H1 (cell line): Measurements from ENCODE around the gene PCGF3.

Experiments used
- CHD1 ChIP-seq: IDR thresholded peaks from 2 replicates; pipeline ENCODE4 v1.6.1; 2012; ENCODE audit warnings: low read depth, low read length, improper control_type of control experiment
- EZH2 ChIP-seq: fragments of 200-600 bp; sonication (generic); IDR thresholded peaks from 2 replicates; pipeline ENCODE4 v1.7.1; 2012; ENCODE audit warnings: low read depth, mild to moderate bottlenecking, moderate library complexity, low read length, inconsistent platforms; ENCODE audit not compliant: severe bottlenecking
- RXRA ChIP-seq: IDR thresholded peaks from 2 replicates; pipeline ENCODE4 v1.6.1; 2011; ENCODE audit warnings: low read depth, mild to moderate bottlenecking, low read length, moderate library complexity; ENCODE audit not compliant: insufficient read depth
- SIN3A ChIP-seq, 2 experiments: IDR thresholded peaks in 1 of 2; conservative IDR thresholded peaks in 1 of 2; 2 replicates each; pipeline ENCODE4 v1.6.1; 2011 to 2012; ENCODE audit warnings: low read length in 2 of 2, improper control_type of control experiment in 1 of 2, low read depth in 1 of 2, mild to moderate bottlenecking in 1 of 2
- TF ChIP-seq, protein P1 (sequence below), 3 experiments: IDR thresholded peaks; 1 replicate in 2 of 3; 2 replicates in 1 of 3; pipeline versions ENCODE4 v1.5.1 to v1.6.1; 2011; ENCODE audit warnings: low read length in 3 of 3, mild to moderate bottlenecking in 3 of 3, inconsistent platforms in 2 of 3, low read depth in 1 of 3, moderate library complexity in 1 of 3; ENCODE audit not compliant: insufficient read depth in 1 of 3; ENCODE audit errors: control extremely low read depth in 1 of 3

DNA sequence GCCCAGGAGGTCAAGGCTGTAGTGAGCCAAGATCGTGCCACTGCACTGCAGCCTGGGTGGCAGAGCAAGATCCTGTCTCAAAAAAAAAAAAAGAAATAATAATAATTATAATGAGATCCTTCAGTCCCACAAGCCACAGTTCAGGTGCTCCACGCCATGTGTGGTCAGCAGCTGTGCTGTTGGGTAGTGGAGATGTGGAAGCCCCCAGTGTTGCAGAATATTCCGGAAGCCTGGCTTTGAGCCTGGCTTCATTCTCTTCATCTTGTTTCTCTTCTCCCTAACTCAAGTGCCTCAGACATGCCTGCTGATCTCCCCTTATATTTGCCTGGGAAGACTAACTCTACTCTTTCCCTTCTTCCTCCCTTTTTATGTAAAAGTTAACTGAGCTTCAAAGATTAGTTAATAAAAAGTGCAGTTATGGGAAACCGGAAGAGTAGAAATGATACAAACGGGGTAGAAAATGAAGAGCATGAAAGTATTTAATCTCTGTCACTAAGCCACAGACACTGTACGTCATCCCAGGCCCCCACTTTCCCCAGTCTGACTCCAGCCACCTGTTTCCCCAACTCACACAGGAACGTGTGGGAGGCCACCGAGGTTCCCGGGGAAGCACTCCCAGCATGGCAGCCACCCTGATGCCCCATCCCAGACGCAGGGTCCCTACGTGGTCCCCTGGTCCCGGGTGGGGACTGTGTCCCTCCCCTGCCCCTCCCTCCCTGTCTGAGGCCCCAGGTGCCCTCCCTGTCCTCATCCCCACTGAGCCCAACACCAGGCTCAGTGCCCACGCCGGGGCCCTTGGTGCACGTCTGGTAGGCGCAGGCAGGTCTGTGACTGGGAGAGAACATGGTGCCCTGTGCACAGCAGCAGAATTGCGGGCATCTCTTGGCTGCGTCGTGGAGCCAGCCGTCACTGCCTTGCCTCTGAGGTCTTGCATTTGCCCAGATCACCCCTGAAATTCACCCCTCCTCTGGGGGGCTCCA lies 24.0 kb downstream of the PCGF3 start:
- TF ChIP-seq CHD1, result no peak
- TF ChIP-seq, protein P1, sequence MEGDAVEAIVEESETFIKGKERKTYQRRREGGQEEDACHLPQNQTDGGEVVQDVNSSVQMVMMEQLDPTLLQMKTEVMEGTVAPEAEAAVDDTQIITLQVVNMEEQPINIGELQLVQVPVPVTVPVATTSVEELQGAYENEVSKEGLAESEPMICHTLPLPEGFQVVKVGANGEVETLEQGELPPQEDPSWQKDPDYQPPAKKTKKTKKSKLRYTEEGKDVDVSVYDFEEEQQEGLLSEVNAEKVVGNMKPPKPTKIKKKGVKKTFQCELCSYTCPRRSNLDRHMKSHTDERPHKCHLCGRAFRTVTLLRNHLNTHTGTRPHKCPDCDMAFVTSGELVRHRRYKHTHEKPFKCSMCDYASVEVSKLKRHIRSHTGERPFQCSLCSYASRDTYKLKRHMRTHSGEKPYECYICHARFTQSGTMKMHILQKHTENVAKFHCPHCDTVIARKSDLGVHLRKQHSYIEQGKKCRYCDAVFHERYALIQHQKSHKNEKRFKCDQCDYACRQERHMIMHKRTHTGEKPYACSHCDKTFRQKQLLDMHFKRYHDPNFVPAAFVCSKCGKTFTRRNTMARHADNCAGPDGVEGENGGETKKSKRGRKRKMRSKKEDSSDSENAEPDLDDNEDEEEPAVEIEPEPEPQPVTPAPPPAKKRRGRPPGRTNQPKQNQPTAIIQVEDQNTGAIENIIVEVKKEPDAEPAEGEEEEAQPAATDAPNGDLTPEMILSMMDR (IDR thresholded peaks at IDR 0.05; ENCODE audit: control extremely low read depth in 1 of 3, insufficient read depth in 1 of 3, low read depth in 1 of 3, low read length in 3 of 3), result no peak
- no peak for TF ChIP-seq RXRA
- no peak for TF ChIP-seq EZH2
- no peak for TF ChIP-seq SIN3A (conservative IDR thresholded peaks at IDR 0.05 in 1 of 2, IDR thresholded peaks at IDR 0.05 in 1 of 2; ENCODE audit: low read depth in 1 of 2, low read length in 2 of 2)
